GM23338 (cell line): Measurements from ENCODE around the gene CTRL. TPM values are rescaled to one million over a fixed set of nuclear protein-coding genes. Genes with fewer than 3 reads are reported as not detected.

Experiments used
- ATAC-seq: fragments of 200-7000 bp; cut with Tn5 transposase; 3 replicates; pipeline ENCODE4 v1.9.1; 2020
- DNase-seq: peaks from one replicate; pipeline ENCODE4 v3.0.0-alpha.2; 2015; ENCODE audit warnings: low spot score
- H2AFZ ChIP-seq: fragments of 200-600 bp; sonication (generic); 2 replicates; pipeline ENCODE4 v1.8.0; 2016; ENCODE audit warnings: antibody characterized with exemption, mild to moderate bottlenecking, moderate library complexity
- H3F3A ChIP-seq: fragments of 200-600 bp; sonication (generic); replicated peaks from 2 replicates; pipeline ENCODE4 v1.8.0; 2017; ENCODE audit warnings: antibody characterized with exemption, mixed run types, low read depth
- H3K27ac ChIP-seq: fragments of 200-600 bp; sonication (generic); 2 replicates; pipeline ENCODE4 v1.6.1; 2016; ENCODE audit warnings: low read depth
- H3K27me3 ChIP-seq: fragments of 200-600 bp; sonication (generic); 2 replicates; pipeline ENCODE4 v1.8.0; 2016; ENCODE audit warnings: mild to moderate bottlenecking, mixed run types, moderate library complexity; ENCODE audit not compliant: insufficient read depth
- H3K36me3 ChIP-seq: fragments of 200-600 bp; sonication (generic); 2 replicates; pipeline ENCODE4 v1.8.0; 2016; ENCODE audit warnings: mild to moderate bottlenecking; ENCODE audit not compliant: insufficient read depth
- H3K4me1 ChIP-seq: fragments of 200-600 bp; sonication (generic); 2 replicates; pipeline ENCODE4 v1.8.0; 2016; ENCODE audit warnings: mild to moderate bottlenecking, moderate library complexity; ENCODE audit not compliant: insufficient read depth
- H3K4me2 ChIP-seq: fragments of 200-600 bp; sonication (generic); 2 replicates; pipeline ENCODE4 v1.7.1; 2017; ENCODE audit warnings: mixed run types
- H3K4me3 ChIP-seq: fragments of 200-600 bp; sonication (generic); 2 replicates; pipeline ENCODE4 v1.6.1; 2016; ENCODE audit warnings: mixed run types
- H3K79me2 ChIP-seq: fragments of 200-600 bp; sonication (generic); replicated peaks from 2 replicates; pipeline ENCODE4 v1.8.0; 2017; ENCODE audit warnings: mild to moderate bottlenecking; ENCODE audit not compliant: insufficient read depth
- H3K9me2 ChIP-seq: fragments of 200-600 bp; sonication (generic); 2 replicates; pipeline ENCODE4 v1.8.0; 2017; ENCODE audit not compliant: insufficient read depth
- H4K20me1 ChIP-seq: fragments of 200-600 bp; sonication (generic); replicated peaks from 2 replicates; pipeline ENCODE4 v1.8.0; 2017; ENCODE audit warnings: mild to moderate bottlenecking; ENCODE audit not compliant: insufficient read depth
- H3K27ac Mint-ChIP-seq: 2 replicates; pipeline ENCODE4 v1.8.0; 2020; ENCODE audit warnings: inconsistent platforms, mild to moderate bottlenecking, moderate library complexity, mixed read lengths
- H3K27me3 Mint-ChIP-seq: 3 replicates; pipeline ENCODE4 v1.8.0; 2022; ENCODE audit warnings: low read depth, mild to moderate bottlenecking, moderate library complexity, mixed read lengths, inconsistent platforms; ENCODE audit not compliant: insufficient read depth, poor library complexity
- H3K36me3 Mint-ChIP-seq: 3 replicates; pipeline ENCODE4 v1.8.0; 2021; ENCODE audit warnings: low read depth, mild to moderate bottlenecking, inconsistent platforms, moderate library complexity, mixed read lengths
- H3K4me1 Mint-ChIP-seq: 3 replicates; pipeline ENCODE4 v1.8.0; 2020; ENCODE audit warnings: mild to moderate bottlenecking, inconsistent platforms, mixed read lengths
- H3K4me3 Mint-ChIP-seq: 3 replicates; pipeline ENCODE4 v1.8.0; 2021; ENCODE audit warnings: moderate library complexity, mild to moderate bottlenecking, inconsistent platforms, mixed read lengths
- H3K9me3 Mint-ChIP-seq: 3 replicates; pipeline ENCODE4 v1.8.0; 2020; ENCODE audit warnings: moderate library complexity, mild to moderate bottlenecking, inconsistent platforms, mixed read lengths
- CREB1 ChIP-seq: fragments of 250-450 bp; sonication (Bioruptor Pico); IDR thresholded peaks from 2 replicates; pipeline ENCODE4 v1.5.0; 2020; ENCODE audit warnings: low read depth, mild to moderate bottlenecking, moderate library complexity
- ZNF331 ChIP-seq: fragments of 250-450 bp; sonication (Bioruptor Pico); IDR thresholded peaks from 2 replicates; pipeline ENCODE4 v1.5.0; 2020; ENCODE audit warnings: low read depth, mild to moderate bottlenecking, moderate library complexity
- polyA plus RNA-seq: library from polyadenylated mRNA; unstranded; fragments of >200 nt; fragmentation: Nextera tagmentation; extraction: Ambion mirVana; gene quantifications from 2 replicates; pipeline ENCODE4 v1.2.1, GENCODE V29; 2016
- total RNA-seq: library from RNA; depleted of rRNA; stranded (reverse); fragments of >200 nt; shearing (Covaris generic); gene quantifications from 2 replicates; pipeline ENCODE4 v1.2.3, GENCODE V29; 2014
- TF ChIP-seq, protein P1 (sequence below): IDR thresholded peaks from one replicate; pipeline ENCODE4 v1.6.1; 2018; ENCODE audit warnings: antibody characterized with exemption; ENCODE audit not compliant: unreplicated experiment
- TF ChIP-seq, protein P2 (sequence below), 2 experiments: fragments of 200-600 bp in 1 of 2; sonication (generic) in 1 of 2; conservative IDR thresholded peaks; 2 replicates each; pipeline versions ENCODE4 v1.5.1 to v1.6.1; 2016 to 2017; ENCODE audit warnings: antibody characterized with exemption in 2 of 2, low read depth in 2 of 2, mild to moderate bottlenecking in 2 of 2, moderate library complexity in 1 of 2

The CTRL gene
- total and polyA plus RNA-seq, 2 experiments from 2014 or later: 1.6 to 13.0 TPM

DNA sequence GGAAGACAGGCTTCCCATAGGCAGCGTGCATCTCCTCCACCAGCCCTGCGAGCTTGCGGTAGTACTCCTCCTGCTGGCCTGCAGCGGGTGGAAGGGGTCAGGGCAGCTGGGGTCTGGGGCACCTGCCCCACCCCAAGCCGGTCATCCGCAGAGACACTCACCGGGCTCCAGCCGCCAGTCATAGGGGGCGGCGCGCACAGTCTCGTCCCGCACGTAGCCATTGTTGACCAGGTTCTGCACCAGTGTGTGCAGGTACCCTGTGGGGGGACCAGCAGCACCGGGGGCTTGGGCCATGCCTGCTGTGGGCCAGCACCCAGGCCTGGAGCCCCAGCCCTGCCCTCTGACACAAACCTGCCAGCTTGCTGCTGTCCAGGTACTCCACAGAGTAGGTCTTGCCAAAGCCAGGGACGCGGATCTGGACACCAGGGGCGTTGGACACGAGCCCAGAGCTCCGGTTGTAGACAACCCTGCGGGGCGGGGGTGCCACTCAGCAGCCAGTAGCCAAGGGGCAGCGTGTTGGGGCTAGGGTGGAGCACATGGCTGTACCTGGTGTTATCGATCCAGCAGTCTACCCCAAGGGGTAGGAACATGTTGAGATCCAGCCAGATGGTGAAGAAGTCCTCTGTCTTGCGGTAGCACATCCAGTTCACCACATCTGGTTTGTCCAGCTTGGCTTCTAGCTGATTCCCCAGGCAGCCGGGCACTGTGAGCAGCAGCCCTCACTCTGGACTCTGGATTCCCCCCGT, 11.0 kb upstream of the CTRL start:
- Mint-ChIP-seq H3K36me3 (peaks cover 24% of the 10 kb centered on the region; the same call in 2 of the 3 replicates), H3K9me3 (no peaks in the 10 kb centered on the region), H3K27me3 (peaks cover 8% of the 10 kb centered on the region), H3K4me1 (peaks cover 4% of the 10 kb centered on the region; the same call in 2 of the 3 replicates), H3K4me3 (no peak overlapping the region), H3K27ac (no peak overlapping the region)
- H4K20me1 ChIP-seq: peaks cover 14% of the 10 kb centered on the region
- no peak overlapping the region for H3K4me3 ChIP-seq
- ATAC-seq: peak; percentile 38
- no peaks in the 10 kb centered on the region for H3K27me3 ChIP-seq
- no peaks in the 10 kb centered on the region for H3K9me2 ChIP-seq
- TF ChIP-seq, protein P1, sequence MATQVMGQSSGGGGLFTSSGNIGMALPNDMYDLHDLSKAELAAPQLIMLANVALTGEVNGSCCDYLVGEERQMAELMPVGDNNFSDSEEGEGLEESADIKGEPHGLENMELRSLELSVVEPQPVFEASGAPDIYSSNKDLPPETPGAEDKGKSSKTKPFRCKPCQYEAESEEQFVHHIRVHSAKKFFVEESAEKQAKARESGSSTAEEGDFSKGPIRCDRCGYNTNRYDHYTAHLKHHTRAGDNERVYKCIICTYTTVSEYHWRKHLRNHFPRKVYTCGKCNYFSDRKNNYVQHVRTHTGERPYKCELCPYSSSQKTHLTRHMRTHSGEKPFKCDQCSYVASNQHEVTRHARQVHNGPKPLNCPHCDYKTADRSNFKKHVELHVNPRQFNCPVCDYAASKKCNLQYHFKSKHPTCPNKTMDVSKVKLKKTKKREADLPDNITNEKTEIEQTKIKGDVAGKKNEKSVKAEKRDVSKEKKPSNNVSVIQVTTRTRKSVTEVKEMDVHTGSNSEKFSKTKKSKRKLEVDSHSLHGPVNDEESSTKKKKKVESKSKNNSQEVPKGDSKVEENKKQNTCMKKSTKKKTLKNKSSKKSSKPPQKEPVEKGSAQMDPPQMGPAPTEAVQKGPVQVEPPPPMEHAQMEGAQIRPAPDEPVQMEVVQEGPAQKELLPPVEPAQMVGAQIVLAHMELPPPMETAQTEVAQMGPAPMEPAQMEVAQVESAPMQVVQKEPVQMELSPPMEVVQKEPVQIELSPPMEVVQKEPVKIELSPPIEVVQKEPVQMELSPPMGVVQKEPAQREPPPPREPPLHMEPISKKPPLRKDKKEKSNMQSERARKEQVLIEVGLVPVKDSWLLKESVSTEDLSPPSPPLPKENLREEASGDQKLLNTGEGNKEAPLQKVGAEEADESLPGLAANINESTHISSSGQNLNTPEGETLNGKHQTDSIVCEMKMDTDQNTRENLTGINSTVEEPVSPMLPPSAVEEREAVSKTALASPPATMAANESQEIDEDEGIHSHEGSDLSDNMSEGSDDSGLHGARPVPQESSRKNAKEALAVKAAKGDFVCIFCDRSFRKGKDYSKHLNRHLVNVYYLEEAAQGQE: no peak
- TF ChIP-seq, protein P2, sequence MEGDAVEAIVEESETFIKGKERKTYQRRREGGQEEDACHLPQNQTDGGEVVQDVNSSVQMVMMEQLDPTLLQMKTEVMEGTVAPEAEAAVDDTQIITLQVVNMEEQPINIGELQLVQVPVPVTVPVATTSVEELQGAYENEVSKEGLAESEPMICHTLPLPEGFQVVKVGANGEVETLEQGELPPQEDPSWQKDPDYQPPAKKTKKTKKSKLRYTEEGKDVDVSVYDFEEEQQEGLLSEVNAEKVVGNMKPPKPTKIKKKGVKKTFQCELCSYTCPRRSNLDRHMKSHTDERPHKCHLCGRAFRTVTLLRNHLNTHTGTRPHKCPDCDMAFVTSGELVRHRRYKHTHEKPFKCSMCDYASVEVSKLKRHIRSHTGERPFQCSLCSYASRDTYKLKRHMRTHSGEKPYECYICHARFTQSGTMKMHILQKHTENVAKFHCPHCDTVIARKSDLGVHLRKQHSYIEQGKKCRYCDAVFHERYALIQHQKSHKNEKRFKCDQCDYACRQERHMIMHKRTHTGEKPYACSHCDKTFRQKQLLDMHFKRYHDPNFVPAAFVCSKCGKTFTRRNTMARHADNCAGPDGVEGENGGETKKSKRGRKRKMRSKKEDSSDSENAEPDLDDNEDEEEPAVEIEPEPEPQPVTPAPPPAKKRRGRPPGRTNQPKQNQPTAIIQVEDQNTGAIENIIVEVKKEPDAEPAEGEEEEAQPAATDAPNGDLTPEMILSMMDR (conservative IDR thresholded peaks at IDR 0.05; ENCODE audit: low read depth in 2 of 2): 0 out of 4 replicates have a peak, but pooled peaks of 1 of the 2 experiments have one; percentile 21
- H3K27ac ChIP-seq: no peak overlapping the region
- H3K4me1 ChIP-seq: no peaks in the 10 kb centered on the region
- H3K36me3 ChIP-seq: peaks cover 3% of the 10 kb centered on the region; the same call in 1 of the 2 replicates
- H2AFZ ChIP-seq: no peak overlapping the region
- DNase-seq: peak; percentile 53
- H3F3A ChIP-seq: peaks cover 14% of the 10 kb centered on the region
- H3K4me2 ChIP-seq: no peak overlapping the region
- no peaks in the 10 kb centered on the region for H3K79me2 ChIP-seq

DNA sequence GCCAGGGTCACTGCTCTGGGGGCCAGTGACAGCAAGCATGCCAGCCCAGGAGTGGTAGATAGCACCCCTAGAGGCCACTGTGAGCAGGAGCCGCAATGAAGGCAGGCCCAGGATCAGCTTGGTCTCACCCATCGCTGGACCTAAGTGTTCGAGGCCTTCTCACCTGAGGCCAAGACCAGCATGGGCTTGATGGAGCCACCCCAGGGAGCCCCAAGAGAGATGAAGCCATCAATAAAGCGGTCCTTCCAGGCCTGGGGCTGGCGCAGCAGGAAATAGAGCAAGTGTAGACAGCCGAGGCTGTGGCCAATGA, 10.5 kb upstream of the CTRL start:
- H3K27me3 Mint-ChIP-seq: peaks cover 11% of the 10 kb centered on the region
- Histone ChIP-seq H3K4me3 (no peak overlapping the region), H3K4me1 (no peaks in the 10 kb centered on the region), H3K27me3 (no peaks in the 10 kb centered on the region), H2AFZ (no peak overlapping the region), H4K20me1 (peaks cover 14% of the 10 kb centered on the region), H3K27ac (no peak overlapping the region), H3K4me2 (no peak overlapping the region), H3F3A (peaks cover 14% of the 10 kb centered on the region), H3K36me3 (peaks cover 3% of the 10 kb centered on the region; the same call in 1 of the 2 replicates), H3K79me2 (no peaks in the 10 kb centered on the region; the same call in 1 of the 2 replicates), H3K9me2 (no peaks in the 10 kb centered on the region)
- H3K36me3 Mint-ChIP-seq: peaks cover 26% of the 10 kb centered on the region; the same call in 2 of the 3 replicates
- DNase-seq (peak; percentile 86), ATAC-seq (peak; percentile 87)
- no peaks in the 10 kb centered on the region for H3K9me3 Mint-ChIP-seq
- no peak overlapping the region for H3K4me3 Mint-ChIP-seq
- H3K27ac Mint-ChIP-seq: no peak overlapping the region
- TF ChIP-seq CREB1 (CRISPR knock-in tag): 0 out of 2 replicates have a peak, but pooled peaks have one; percentile 15
- TF ChIP-seq ZNF331: no peak
- TF ChIP-seq, protein P2 (conservative IDR thresholded peaks at IDR 0.05; ENCODE audit: low read depth in 2 of 2): peak; percentile 76 to 90
- H3K4me1 Mint-ChIP-seq: peaks cover 7% of the 10 kb centered on the region
